Measurements from ENCODE around the gene PHF12. TPM values are rescaled to one million over a fixed set of nuclear protein-coding genes. Genes with fewer than 3 reads are reported as not detected.

The PHF12 gene
- total RNA-seq, 1 experiment from 2014 or later: 79.1 TPM

GRCh38 chr17:28855336-28855679, 96.0 kb downstream of the PHF12 start:
- in situ Hi-C loops (cut with HindIII; ENCODE audit: low pct_unique_long_range_greater_than_20kb, low sequenced_read_pairs) (no loop called here), intact Hi-C loops (cut with micrococcal nuclease; ENCODE audit: unreplicated experiment) (no loop called here)
- DNase-seq (ENCODE audit: low read depth, low spot score) (no peak), ATAC-seq (no peak)
- CTCF ChIA-PET: no interaction called here
- BruUV-seq (replicated peaks): no TSS peak
- Histone ChIP-seq H3K4me1 (ENCODE audit: control insufficient read depth, insufficient read depth, low read length) (peaks cover 9% of the 10 kb centered on the region), H3K27ac (ENCODE audit: low read length) (peak overlapping the region; percentile 96), H3K4me3 (ENCODE audit: low read depth in 2 of 2, low read length in 2 of 2) (peak overlapping the region; percentile 74 to 91), H3K27me3 (ENCODE audit: control insufficient read depth, insufficient read depth, low read length) (no peaks in the 10 kb centered on the region), H3K9me3 (ENCODE audit: control insufficient read depth, insufficient read depth, low read depth, low read length) (no peaks in the 10 kb centered on the region), H3K36me3 (ENCODE audit: control insufficient read depth, insufficient read depth, low read length) (peaks cover 6% of the 10 kb centered on the region; the same call in 1 of the 2 replicates)
- POLR2A ChIA-PET: interaction anchor here (0.7 kb wide), 1 partner anchor 14 kb away, joined by 7 read pairs; no protein-coding TSS in a partner anchor
- TF ChIP-seq SIN3A (IDR thresholded peaks at IDR 0.05; ENCODE audit: borderline replicate concordance, insufficient read depth, low read depth, low read length) (no peak), POLR2AphosphoS5 (IDR thresholded peaks at IDR 0.05; ENCODE audit: low read depth, low read length) (no peak), TCF7L2 (IDR thresholded peaks at IDR 0.05; ENCODE audit: low read depth, low read length) (no peak), CTCF (IDR thresholded peaks at IDR 0.05) (no peak), REST (IDR thresholded peaks at IDR 0.05; ENCODE audit: insufficient read depth in 1 of 2, low read depth in 2 of 2, low read length in 1 of 2) (no peak)

Small RNA genes lying within 50 kb of the gene (microRNA-seq; reads per million reads assigned to microRNA genes)
- gene MIR451B (ENCODE audit: unreplicated experiment): not detected

Other genes starting within 250 kb of the PHF12 start
- 4.9 TPM for gene PROCA1, start 239.6 kb downstream of the PHF12 start, total RNA-seq (2021; ENCODE audit: unreplicated experiment)
- 284 TPM for gene RAB34, start 233.7 kb downstream of the PHF12 start, total RNA-seq (2021; ENCODE audit: unreplicated experiment)
- gene RPL23A, start 231.5 kb downstream of the PHF12 start, total RNA-seq (2021; ENCODE audit: unreplicated experiment): 1,475 TPM
- 55.7 TPM for gene TLCD1, start 225.3 kb downstream of the PHF12 start, total RNA-seq (2021; ENCODE audit: unreplicated experiment)
- gene NEK8, start 222.7 kb downstream of the PHF12 start, total RNA-seq (2021; ENCODE audit: unreplicated experiment): 11.9 TPM
- 108 TPM for gene TRAF4, start 207.5 kb downstream of the PHF12 start, total RNA-seq (2021; ENCODE audit: unreplicated experiment)
- 38.5 TPM for gene FAM222B, start 108.7 kb downstream of the PHF12 start, total RNA-seq (2021; ENCODE audit: unreplicated experiment)
- gene ERAL1, start 96.5 kb downstream of the PHF12 start, total RNA-seq (2021; ENCODE audit: unreplicated experiment): 74.2 TPM
- gene FLOT2, start 53.8 kb downstream of the PHF12 start, total RNA-seq (2021; ENCODE audit: unreplicated experiment): 110 TPM
- gene DHRS13, start 48.4 kb downstream of the PHF12 start, total RNA-seq (2021; ENCODE audit: unreplicated experiment): 5.2 TPM
- not detected for gene SEZ6, start 54.5 kb upstream of the PHF12 start, total RNA-seq (2021; ENCODE audit: unreplicated experiment)
- gene PIPOX, start 91.6 kb upstream of the PHF12 start, total RNA-seq (2021; ENCODE audit: unreplicated experiment): 2.4 TPM
- 108 TPM for gene MYO18A, start 228.9 kb upstream of the PHF12 start, total RNA-seq (2021; ENCODE audit: unreplicated experiment)